Activated T-cell treated with anti-CD3 and anti-CD28 coated beads, Interleukin-2, amount 50 U/mL, for 72 hours (primary cell): ENCODE measurements around the gene RXRG. TPM values are rescaled to one million over a fixed set of nuclear protein-coding genes. Genes with fewer than 3 reads are reported as not detected.
A peak's percentile ranks its signal among the peaks of the same experiment; 100 is the strongest.

Experiments used
- ATAC-seq, 2 donors: fragments of 150-1000 bp; cut with Tn5 transposase; replicated peaks in 1 of 2; 2 replicates each; pipeline ENCODE4 v1.10.0; 2021; ENCODE audit warnings: moderate library complexity in 2 of 2, mild to moderate bottlenecking in 1 of 2
- DNase-seq, 2 donors: peaks; one replicate each; pipeline ENCODE4 v3.0.0; 2021 to 2022; ENCODE audit warnings: mixed read lengths in 1 of 2
- H3K27ac Mint-ChIP-seq: one replicate; pipeline ENCODE4 v1.8.0; 2022; ENCODE audit warnings: mild to moderate bottlenecking, moderate library complexity, mixed read lengths
- H3K27me3 Mint-ChIP-seq: one replicate; pipeline ENCODE4 v1.8.0; 2022; ENCODE audit warnings: low read depth, mixed read lengths
- H3K36me3 Mint-ChIP-seq, 2 donors: one replicate each; pipeline ENCODE4 v1.8.0; 2022; ENCODE audit warnings: mixed read lengths in 2 of 2, mild to moderate bottlenecking in 1 of 2; ENCODE audit not compliant: insufficient read depth in 2 of 2
- H3K4me1 Mint-ChIP-seq: one replicate; pipeline ENCODE4 v1.8.0; 2022; ENCODE audit warnings: low read depth, mixed read lengths
- H3K4me3 Mint-ChIP-seq, 2 donors: one replicate each; pipeline ENCODE4 v1.8.0; 2022; ENCODE audit warnings: mild to moderate bottlenecking in 2 of 2, mixed read lengths in 2 of 2, moderate library complexity in 2 of 2
- H3K9me3 Mint-ChIP-seq, 2 donors: one replicate each; pipeline ENCODE4 v1.8.0; 2022; ENCODE audit warnings: mixed read lengths in 2 of 2
- total RNA-seq, 2 donors: library from RNA; stranded (reverse); gene quantifications; one replicate each; pipeline ENCODE4 v1.2.3, GENCODE V29; 2022

The RXRG gene
- not detected for total RNA-seq

- peak within 1 kb of the TSS in 1 of 2 donors; percentile 43 for H3K4me3 Mint-ChIP-seq
- H3K4me1 Mint-ChIP-seq = peaks cover 5% of the 10 kb centered on the region
- DNase-seq (peak; percentile 38), ATAC-seq (peak; percentile 57 to 59)
- peaks cover 18% of the 10 kb centered on the region for H3K27me3 Mint-ChIP-seq
- H3K27ac Mint-ChIP-seq = no peak within 1 kb of the TSS
- H3K9me3 Mint-ChIP-seq = no peaks in the 10 kb centered on the region
- H3K36me3 Mint-ChIP-seq = no peaks in the 10 kb centered on the region
Observed at GRCh38 chr1:165444897-165445370, at the start of gene RXRG. Gene RXRG, minus strand, starts transcription at chr1:165445126. Its CDS starts 233 bp downstream, at chr1:165444893.

GRCh38 chr1:165492845-165493373 lies 48.0 kb upstream of the RXRG start:
- Mint-ChIP-seq H3K36me3 (no peaks in the 10 kb centered on the region), H3K4me3 (no peak overlapping the region), H3K4me1 (no peaks in the 10 kb centered on the region), H3K9me3 (no peaks in the 10 kb centered on the region), H3K27ac (no peak overlapping the region), H3K27me3 (peaks cover 10% of the 10 kb centered on the region)
- ATAC-seq (no peak), DNase-seq (no peak)

- ATAC-seq = no peak
- peaks cover 36% of the 10 kb centered on the region for H3K27me3 Mint-ChIP-seq
- DNase-seq = no peak
- no peaks in the 10 kb centered on the region for H3K36me3 Mint-ChIP-seq
- H3K4me1 Mint-ChIP-seq = peaks cover 5% of the 10 kb centered on the region
- H3K9me3 Mint-ChIP-seq = no peaks in the 10 kb centered on the region
- H3K4me3 Mint-ChIP-seq = no peak overlapping the region
- no peak overlapping the region for H3K27ac Mint-ChIP-seq
Observed at GRCh38 chr1:165490175-165490574, 45.2 kb upstream of the RXRG start.

- Mint-ChIP-seq H3K36me3 (no peaks in the 10 kb centered on the region), H3K27ac (no peak overlapping the region), H3K4me3 (no peak overlapping the region), H3K27me3 (peaks cover 48% of the 10 kb centered on the region), H3K4me1 (peaks cover 5% of the 10 kb centered on the region), H3K9me3 (no peaks in the 10 kb centered on the region)
- ATAC-seq (no peak), DNase-seq (no peak)
Observed at GRCh38 chr1:165487921-165488320, 43.0 kb upstream of the RXRG start.

GRCh38 chr1:165486663-165487062 lies 41.7 kb upstream of the RXRG start:
- Mint-ChIP-seq H3K9me3 (no peaks in the 10 kb centered on the region), H3K36me3 (no peaks in the 10 kb centered on the region), H3K4me1 (peaks cover 15% of the 10 kb centered on the region), H3K27ac (no peak overlapping the region), H3K27me3 (peaks cover 50% of the 10 kb centered on the region), H3K4me3 (peak overlapping the region in 1 of 2 donors; percentile 28)
- ATAC-seq (peak in 1 of 2 donors; percentile 26), DNase-seq (no peak)

GRCh38 chr1:165485716-165486115 lies 40.8 kb upstream of the RXRG start:
- Mint-ChIP-seq H3K9me3 (no peaks in the 10 kb centered on the region), H3K27me3 (peaks cover 42% of the 10 kb centered on the region), H3K4me3 (no peak overlapping the region), H3K36me3 (no peaks in the 10 kb centered on the region), H3K27ac (no peak overlapping the region), H3K4me1 (peaks cover 19% of the 10 kb centered on the region)
- no peak for ATAC-seq
- no peak for DNase-seq

GRCh38 chr1:165484532-165484931 lies 39.6 kb upstream of the RXRG start:
- no peak overlapping the region for H3K4me3 Mint-ChIP-seq
- no peak overlapping the region for H3K27ac Mint-ChIP-seq

GRCh38 chr1:165483412-165483811 lies 38.5 kb upstream of the RXRG start:
- peak in 1 of 2 donors; percentile 48 for ATAC-seq
- no peaks in the 10 kb centered on the region for H3K36me3 Mint-ChIP-seq
- peaks cover 19% of the 10 kb centered on the region for H3K4me1 Mint-ChIP-seq
- H3K27me3 Mint-ChIP-seq = peaks cover 49% of the 10 kb centered on the region
- H3K9me3 Mint-ChIP-seq = no peaks in the 10 kb centered on the region
- no peak overlapping the region for H3K4me3 Mint-ChIP-seq
- DNase-seq = no peak
- no peak overlapping the region for H3K27ac Mint-ChIP-seq

More at GRCh38 chr1:165484532-165484931, 39.6 kb upstream of the RXRG start:
- Mint-ChIP-seq H3K27me3 (peaks cover 46% of the 10 kb centered on the region), H3K9me3 (no peaks in the 10 kb centered on the region), H3K36me3 (no peaks in the 10 kb centered on the region), H3K4me1 (peaks cover 19% of the 10 kb centered on the region)
- no peak for DNase-seq
- no peak for ATAC-seq

GRCh38 chr1:165481820-165482532 lies 37.0 kb upstream of the RXRG start:
- peak in 1 of 2 donors; percentile 36 for ATAC-seq
- Mint-ChIP-seq H3K27ac (no peak overlapping the region), H3K27me3 (peaks cover 39% of the 10 kb centered on the region), H3K9me3 (no peaks in the 10 kb centered on the region), H3K36me3 (no peaks in the 10 kb centered on the region), H3K4me1 (peaks cover 17% of the 10 kb centered on the region), H3K4me3 (no peak overlapping the region)
- peak; percentile 3 to 4 for DNase-seq

- no peaks in the 10 kb centered on the region for H3K36me3 Mint-ChIP-seq
- H3K4me1 Mint-ChIP-seq = peaks cover 5% of the 10 kb centered on the region
- H3K4me3 Mint-ChIP-seq = no peak overlapping the region
- ATAC-seq (no peak), DNase-seq (no peak)
- no peak overlapping the region for H3K27ac Mint-ChIP-seq
- no peaks in the 10 kb centered on the region for H3K9me3 Mint-ChIP-seq
- H3K27me3 Mint-ChIP-seq = peaks cover 9% of the 10 kb centered on the region
Observed at GRCh38 chr1:165476776-165477175, 31.9 kb upstream of the RXRG start.

- Mint-ChIP-seq H3K36me3 (no peaks in the 10 kb centered on the region), H3K9me3 (no peaks in the 10 kb centered on the region), H3K4me3 (no peak overlapping the region), H3K4me1 (no peaks in the 10 kb centered on the region), H3K27ac (no peak overlapping the region), H3K27me3 (peaks cover 8% of the 10 kb centered on the region)
- DNase-seq (no peak), ATAC-seq (no peak)
Observed at GRCh38 chr1:165474196-165474595, 29.3 kb upstream of the RXRG start.

- DNase-seq = no peak
- H3K27ac Mint-ChIP-seq = no peak overlapping the region
- no peaks in the 10 kb centered on the region for H3K9me3 Mint-ChIP-seq
Observed at GRCh38 chr1:165473081-165473480, 28.2 kb upstream of the RXRG start.

GRCh38 chr1:165468726-165469249 lies 23.9 kb upstream of the RXRG start:
- DNase-seq (no peak), ATAC-seq (no peak)
- H3K4me1 Mint-ChIP-seq = no peaks in the 10 kb centered on the region
- peaks cover 16% of the 10 kb centered on the region for H3K27me3 Mint-ChIP-seq
- no peaks in the 10 kb centered on the region for H3K36me3 Mint-ChIP-seq
- H3K4me3 Mint-ChIP-seq = no peak overlapping the region
- H3K9me3 Mint-ChIP-seq = no peaks in the 10 kb centered on the region
- no peak overlapping the region for H3K27ac Mint-ChIP-seq

More at GRCh38 chr1:165473081-165473480, 28.2 kb upstream of the RXRG start:
- Mint-ChIP-seq H3K4me1 (no peaks in the 10 kb centered on the region), H3K4me3 (no peak overlapping the region), H3K27me3 (peaks cover 8% of the 10 kb centered on the region), H3K36me3 (no peaks in the 10 kb centered on the region)
- ATAC-seq = no peak
